GM19468 (cell line): ENCODE data around the gene ACP6.

ENCODE experiments used
- ATAC-seq: cut with Tn5 transposase; IDR thresholded peaks from one replicate; pipeline ENCODE4 v1.9.1; 2021; ENCODE audit warnings: mild to moderate bottlenecking, moderate library complexity, moderate number of reproducible peaks; ENCODE audit not compliant: unreplicated experiment; ENCODE audit errors: extremely low read depth

The ACP6 gene

DNA sequence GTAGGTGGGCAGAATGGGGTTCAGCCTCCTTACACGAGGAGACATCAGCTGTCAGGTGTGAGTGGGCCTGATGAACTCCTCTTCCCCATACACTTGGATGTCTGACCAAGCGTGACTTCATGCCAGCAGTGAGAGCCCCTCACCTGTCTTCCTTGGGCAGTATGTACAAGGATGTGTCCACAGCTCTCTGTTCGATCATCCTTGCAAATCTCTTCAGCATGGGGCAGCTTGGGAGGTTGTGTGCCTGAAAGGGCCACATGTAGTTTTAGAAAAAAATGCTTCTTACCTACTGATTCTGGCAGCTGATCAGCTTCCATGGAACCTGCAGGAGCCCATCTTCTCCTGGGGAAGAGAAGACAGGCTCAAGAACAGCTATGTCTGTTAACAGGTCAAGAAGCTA, 18.0 kb downstream of the ACP6 start:
- ATAC-seq: no peak

DNA sequence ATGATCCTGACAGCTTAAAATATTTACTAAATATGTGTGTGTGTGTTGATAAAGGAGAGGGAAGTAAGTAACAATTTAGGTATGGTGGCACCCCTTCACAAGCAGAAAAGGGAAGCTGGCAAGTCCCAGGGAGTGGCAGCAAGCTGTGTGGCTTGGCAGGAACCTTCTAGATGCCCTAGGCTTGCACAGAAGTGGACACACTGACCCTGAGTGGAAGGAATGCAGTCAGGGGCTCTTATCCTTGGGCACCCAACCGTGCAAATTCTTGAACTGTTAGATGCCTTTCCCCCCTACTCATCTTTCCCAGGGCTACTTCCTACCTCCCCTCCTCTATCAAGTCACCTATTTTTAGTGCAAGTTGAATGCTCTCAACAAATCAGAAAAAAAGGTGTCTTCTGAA, 18.9 kb downstream of the ACP6 start:
- ATAC-seq: no peak

DNA sequence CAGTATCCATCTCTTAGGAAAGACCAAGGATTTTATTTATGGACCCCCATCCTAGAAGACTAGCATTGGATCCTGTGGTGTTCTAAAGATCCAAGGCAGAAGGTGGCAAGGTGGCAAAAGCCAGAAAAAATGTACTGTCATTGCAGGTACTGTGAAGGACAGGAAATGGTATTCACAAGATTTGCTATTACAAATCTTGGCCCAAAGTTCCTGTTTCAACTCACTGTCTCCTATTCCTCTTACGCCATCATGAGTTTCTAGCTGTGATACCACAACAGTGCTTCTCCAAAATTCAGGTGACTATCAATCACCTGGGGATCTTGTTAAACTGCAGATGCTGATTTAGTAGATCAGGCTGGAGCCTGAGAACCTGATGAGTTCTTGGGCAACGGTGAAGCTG, 21.4 kb downstream of the ACP6 start:
- ATAC-seq: no peak

DNA sequence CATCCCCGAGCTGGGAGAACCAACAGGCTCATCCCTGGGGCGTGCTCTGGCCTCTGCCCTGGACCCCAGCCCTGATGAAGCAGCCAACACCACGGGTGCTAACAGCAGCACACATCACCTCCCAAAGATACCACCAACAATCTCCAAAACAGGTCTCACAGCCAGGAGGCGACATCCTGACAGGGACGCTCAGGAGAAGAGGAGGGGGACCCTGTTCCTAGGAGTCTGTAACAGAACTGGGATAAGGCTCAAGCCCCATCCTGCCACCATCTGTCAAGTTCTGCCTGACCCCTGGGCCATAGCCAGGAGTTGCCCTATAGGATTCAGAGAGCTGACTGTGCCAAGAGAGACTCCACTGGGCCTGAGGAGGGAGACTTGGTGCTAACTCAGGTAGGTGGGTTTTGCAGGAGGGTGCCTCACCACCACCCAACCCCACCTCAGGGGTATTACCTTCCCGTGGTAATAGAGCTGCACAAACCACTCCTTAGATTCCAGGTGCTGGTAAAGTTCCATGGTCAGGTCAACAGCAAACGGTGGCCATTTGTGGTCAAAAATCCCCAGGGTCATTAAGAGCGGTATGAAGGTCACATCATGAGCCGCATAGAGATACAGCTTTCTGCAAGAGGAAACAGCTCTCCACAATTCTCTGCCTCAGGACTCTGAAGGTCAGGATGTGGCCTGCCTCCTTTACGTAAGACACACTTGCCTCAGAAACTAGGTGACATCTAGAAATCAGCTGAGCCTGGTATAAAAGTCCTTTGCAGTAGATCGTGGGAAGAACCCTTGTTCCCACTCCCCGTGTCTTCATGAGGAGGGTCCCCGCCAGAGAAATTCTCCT, 22.3 kb downstream of the ACP6 start:
- ATAC-seq: no peak

DNA sequence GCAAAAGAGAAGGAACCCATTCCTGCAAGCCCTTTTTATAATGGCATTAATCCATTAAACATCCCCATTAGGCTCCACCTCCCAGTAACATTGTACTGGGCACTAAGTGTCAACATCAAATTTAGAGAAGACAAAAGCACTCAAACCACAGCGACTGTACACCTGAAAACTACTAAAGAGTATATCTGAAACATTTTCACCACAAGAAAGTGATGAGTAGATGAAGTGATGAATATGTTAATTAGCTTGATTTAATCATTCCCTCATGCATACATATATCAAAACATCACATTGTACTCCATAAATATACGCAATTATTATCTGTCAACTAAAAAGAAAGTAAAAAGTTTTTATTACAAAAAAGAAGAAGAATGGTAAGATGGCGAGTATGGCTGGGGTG, 26.4 kb downstream of the ACP6 start:
- no peak for ATAC-seq

DNA sequence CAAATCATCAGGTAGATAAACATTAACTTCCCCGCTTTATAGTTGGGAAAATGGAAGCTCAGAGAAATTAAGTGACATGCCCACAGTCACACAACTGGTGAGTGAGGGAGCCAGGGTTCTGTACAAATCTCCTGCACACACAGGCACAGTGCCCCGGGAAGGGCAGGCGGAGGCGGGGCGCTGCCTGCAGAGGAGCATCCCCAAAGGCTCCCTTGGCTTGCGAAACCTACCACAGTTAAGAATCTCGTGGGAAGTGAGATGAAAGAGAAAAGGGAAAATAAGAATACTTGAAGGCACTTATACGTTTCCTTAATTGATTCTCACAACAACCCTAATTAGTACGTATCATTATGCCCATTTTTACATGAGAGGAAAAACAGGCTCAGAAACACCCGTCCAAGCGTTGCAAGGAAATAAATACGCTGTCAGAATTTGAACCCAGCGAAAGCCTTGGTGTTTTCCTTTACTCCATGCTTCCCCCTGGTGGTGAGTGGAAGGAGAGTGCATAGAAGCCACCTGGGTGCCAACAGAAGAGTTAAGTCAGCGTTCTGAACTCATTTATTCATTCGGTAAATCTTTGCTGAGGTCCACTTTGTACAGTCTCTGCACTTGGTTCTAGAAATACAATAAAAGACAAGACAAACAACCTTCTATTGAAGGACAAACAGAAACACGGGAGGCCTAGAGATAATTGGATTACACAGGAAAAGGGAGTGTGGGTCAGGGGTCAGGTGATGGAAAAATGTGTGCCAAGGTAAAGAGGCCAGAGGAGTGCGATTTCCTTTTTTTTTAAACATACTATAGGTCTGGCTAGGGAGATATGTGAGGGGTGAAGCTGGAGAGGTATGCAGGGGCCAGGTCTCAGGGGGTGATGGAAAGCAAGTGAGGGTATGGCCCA, 28.4 kb downstream of the ACP6 start:
- ATAC-seq: no peak

DNA sequence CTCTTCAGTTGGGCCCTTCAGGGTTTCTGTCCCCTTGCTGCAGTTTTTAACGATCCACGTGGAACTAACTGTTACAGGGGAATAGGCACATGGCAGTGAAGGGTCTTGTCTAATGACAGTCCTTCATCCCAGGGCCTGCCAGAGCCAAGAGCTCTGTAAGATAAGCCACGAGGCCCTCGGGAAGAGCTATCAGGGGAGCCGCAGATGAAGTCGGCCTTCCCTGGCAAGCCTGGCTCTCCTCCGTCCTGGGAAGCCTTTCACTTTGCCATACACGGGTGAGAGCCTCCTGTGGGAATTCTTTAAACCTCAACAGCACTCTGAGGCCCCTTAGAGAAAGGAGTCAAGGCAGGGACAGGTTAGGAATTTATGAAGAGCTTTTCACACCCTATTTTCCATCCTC, 29.0 kb downstream of the ACP6 start:
- ATAC-seq: no peak

DNA sequence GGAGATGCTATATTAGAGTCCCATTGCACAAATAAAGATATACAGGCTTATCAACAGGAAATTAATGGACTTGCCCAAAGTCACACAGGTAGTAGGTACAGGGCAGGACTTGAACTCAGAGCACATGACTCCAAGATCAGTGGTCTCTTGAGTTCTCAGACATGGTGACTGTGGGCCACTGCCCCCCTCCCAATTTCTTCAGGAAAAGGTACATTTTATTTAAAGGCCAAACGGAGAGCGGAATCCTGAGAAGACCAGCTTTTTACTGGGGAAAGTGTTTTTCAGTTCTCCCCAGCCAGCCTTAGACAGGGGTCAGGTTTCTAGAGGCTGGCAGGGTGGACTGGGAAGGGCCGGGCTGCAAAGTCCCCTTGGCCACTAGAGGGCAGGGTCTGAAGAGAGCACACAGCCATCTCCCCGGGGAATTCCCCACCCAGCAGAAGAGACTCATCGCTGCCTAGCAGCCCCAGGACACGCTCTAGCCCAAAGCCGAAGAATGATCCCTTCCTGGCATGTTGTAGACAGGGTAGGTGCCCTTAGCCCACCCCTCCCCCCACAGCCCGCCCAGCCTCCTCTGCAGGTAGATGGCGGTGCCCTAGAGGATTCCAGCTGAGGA, 29.7 kb downstream of the ACP6 start:
- ATAC-seq: no peak

DNA sequence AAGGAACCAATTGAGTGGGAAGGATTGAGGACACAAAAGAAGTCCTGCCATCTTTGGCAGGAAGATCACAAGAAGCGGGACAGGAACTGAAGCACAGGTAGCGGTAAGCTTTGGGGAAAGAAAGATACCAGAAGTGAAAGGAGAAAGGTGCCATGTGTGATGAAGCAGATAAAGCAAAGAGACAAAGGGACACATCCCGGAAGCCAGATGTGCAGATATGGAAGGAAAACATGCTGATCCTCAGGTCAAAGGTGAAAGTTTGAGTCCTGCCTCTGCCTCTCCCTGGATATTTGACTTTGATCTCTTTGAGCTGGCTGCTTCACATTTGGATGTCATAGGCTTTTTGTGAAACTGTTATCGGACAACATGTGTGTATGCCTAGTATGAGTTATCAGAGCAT, 34.0 kb downstream of the ACP6 start:
- no peak for ATAC-seq

DNA sequence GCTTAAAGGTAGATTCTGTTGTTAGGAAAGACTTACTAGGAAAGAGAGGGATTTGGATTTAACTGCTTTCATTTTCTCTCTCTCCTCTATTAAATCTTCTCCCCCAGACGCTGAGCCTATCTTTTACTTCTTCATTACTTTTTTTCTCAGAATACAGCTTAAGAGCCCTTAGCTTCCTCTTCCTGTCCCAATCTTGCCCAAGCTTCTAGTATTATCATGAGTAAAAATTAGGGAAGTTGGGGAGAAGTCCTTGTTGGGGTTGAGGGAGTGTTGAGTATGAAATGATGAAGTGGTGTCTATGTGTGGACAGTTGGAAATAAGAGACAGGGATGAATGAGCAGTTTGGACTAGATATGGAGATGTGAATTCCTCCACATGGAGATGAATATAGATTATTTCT, 35.0 kb downstream of the ACP6 start:
- ATAC-seq: no peak

DNA sequence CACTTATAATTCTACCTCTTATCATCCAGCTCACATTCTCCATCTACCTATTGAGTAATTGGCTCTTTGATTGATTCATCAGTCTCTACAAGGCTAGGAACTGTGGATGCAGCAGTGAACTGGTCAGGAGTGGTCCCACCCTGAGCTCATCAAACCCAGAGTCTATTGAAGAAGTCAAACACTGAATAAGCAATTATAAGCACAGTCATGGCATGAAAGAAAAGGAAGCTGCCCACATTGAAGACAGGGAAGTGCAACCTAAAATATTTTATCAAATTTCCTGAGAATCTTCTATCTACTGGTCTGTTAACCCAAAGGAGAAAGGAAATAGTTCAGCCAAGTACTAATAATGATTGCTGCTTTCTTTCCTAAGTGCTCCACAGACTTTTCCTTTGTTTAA, 35.7 kb downstream of the ACP6 start:
- ATAC-seq: no peak

DNA sequence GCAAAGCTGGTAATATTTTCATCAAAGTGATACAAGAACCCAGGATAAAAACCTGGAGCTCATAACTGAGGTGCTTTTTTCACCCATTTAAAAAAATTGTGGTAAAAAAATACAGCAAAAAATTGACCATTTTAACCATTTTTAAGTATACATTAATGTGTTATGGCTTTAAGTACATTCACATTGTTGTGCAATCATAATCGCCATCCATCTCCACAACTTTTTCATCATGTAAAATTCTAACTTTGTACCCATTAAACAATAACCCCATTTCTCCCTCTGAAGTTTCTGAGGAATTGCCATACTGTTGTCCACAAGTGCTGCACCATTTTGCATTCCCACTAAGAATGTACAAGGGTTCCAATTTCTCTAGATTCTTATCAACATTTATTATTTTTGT, 36.6 kb downstream of the ACP6 start:
- ATAC-seq: no peak

DNA sequence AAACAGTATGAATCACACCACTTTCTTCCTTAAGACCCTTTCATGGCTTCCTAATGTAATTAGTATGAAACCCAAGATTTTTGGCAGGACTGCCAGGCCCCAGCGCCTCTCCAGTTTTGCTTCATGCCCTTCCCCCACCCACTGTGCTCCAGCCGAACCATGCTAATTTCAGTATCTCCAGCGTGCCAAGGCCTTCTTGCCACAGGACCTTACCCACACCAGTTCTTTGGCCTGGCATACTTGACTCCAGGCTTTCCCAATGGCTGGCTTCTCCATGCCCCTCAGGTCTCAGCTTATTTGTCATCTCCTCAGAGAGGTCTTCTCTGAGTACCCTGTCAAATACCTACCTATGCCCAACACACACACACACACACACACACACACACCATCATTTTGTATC, 38.5 kb downstream of the ACP6 start:
- no peak for ATAC-seq

DNA sequence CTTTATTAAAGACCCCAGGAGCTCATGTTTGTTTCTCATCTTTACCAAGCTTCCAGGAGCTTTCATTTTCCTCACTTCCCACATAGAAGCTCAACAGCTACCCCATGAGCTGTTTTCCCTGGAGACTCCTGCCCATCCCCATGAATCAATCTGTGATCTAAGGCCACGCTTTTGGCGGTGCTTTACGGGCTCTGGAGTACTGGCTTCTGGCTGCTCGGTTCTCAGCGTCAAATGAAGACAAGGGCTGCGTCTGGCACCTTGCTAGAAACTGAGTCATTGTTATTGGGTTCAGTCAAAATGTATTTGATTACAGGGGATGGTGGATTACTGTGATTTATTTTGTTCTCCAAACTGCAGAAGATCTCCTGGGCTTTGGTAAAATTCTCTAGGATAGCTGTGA, 39.9 kb downstream of the ACP6 start:
- ATAC-seq: no peak

DNA sequence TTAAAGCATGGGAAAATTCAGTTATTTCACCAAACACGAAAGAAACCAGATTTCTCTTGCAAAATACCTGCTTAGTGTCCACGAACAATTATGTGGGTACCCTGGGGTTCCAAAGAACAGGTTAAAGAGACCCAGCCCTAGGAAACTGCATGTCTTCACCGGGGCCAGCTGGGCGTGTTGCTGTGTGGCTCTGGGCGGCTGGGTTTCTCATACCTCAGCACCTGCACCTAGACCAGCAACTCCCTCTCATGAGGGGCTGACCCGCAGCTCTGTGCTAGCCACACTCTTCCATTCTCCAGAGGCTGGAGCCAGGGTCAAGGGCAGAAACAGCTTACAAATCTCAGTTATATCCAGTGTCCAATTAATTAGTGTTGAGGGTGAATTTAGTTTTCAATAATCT, 40.3 kb downstream of the ACP6 start:
- no peak for ATAC-seq

DNA sequence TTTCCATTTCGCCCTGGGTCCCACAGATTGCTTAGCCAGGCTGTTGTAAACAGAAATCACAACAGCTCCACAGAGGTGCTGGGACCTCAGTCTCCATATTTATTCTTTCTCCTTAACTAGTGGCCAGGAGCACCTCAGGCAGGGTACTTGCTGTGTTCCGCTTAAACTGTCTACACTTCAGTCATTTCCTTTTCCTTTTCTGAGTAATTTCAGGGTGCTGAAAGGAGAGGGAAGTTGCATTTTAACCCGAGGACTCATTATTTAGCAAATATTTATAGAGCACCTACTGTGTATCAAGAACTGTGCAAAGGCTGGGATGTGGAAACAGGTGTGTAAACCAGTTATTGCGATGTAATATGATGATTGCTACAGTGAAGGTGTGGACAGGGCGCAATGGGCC, 41.9 kb downstream of the ACP6 start:
- ATAC-seq: no peak

DNA sequence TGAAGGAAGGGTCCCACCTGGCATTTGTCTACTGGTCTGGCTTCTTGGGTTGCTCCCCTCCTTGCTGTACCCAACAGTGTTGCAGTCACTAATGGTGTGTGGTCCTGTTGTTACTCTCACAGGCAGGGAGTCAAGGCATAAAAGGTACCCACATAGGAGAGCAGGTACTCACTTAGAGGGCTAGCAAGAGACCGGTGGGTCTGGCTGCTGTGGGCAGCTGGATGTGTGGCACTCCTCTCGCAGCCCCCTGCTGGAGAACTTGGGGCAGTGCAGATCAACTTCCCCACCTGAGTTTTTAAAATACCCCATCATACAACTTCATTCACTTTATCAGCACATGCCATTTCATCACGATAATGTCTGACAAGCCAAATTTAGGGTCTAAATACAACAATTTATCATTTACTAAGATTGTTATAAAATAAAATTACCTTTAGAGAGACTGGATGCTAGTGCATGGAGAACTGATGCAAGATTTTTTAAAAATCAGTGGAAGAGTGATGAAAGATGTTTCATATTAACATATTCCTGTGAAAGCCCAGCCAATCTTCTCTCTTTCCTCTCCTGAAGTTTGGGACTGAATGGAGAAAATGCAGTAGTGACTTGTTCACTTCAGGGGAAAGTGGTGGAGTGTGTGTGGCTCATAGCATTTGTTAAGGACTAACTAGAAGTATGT, 42.8 kb downstream of the ACP6 start:
- peak; percentile 39 for ATAC-seq

DNA sequence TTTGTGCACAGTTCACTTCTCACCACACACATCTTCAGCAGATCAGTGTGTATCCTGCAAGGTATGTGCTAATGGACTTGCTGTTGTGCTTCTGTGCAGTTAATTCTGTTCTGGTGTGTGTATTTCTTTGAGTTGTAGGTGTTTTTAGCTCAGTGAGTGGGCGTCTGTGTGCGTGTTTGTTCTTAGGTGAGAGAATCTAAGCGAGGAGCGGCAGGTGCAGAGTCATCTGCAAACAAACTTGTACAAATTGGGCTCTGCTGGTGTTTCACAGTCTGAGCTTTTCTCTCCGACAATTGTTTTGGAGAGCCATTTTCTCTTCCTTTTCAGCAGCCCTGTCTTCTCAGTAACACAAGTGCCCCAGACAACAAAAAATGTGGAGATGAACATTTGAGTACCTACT, 43.6 kb downstream of the ACP6 start:
- ATAC-seq: no peak

DNA sequence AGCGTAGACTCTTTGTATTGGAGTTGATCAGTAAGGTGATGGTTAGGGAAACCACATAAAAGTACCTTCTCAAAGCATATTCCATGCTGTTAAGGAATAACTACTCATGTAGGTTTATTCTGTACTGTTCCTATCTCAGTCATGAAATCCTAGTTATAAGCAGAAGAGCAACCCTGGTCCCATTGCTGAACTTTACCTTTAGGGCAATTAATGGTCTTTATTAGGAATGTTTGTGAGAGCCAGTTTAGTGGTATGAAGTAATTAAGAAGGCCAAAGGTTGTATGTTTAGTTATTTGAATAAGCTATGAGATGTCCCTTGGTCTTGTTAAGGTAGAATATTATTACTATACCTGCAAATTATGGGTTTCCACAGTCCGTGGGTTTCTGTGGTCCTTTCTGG, 44.0 kb downstream of the ACP6 start:
- no peak for ATAC-seq

DNA sequence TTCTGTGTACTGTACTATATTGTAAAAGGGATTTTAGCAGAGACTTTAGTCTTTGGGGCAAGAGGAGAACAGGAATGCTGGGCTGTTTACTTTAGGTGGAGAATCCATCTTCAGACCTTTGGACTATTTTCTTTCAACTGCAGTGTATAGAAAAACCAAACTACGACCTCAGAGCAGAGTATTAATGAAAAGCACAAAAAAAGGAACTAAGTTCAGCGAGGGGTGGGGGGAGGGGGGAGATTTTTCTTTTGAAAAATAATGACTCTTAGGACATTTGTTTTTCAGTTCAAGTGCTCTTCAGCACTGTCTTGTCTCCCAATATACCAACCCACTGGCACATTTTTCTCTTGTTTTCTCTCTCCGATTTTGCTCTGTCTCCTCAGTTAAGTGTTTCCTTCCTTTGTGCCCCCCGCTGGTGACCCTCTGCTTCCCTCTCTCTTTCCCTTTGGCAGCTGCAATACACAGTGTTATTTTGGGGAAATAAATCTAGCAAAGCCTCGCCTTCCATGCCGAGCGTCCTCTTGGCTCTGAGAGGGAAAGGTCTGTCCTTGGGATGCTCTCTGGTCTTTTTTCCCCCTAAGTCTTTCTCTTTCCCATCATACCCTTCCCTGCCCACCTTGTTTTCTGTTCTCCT, 44.8 kb downstream of the ACP6 start:
- ATAC-seq: no peak
